ENCODE measurements around the gene PNRC2.
"Not testable (repeated sequence)": the region's sequence is repeated elsewhere in the genome, so short reads cannot be mapped to it uniquely, and the experiment has no call there.

The PNRC2 gene

DNA sequence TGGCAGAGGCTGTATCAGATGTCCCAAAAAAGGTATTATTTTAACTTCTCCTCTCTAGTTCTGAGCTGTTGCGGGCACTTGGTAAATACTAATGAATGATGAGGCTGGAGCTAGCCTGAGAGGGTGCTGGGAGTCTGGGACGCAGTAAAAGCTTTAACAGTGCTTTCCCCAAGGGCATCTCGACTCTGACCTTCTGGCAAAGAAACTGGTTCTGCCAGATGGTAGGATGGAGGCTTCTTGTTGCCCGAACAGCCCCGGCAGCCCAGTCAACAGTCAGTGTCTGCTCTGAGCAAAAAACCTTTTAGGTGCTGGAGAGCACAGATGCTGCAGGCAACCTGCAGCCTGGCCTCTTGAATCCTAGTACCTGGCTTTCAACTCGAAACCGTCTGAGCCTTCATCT is 2.5 kb upstream of the PNRC2 start:
- no peak for DNase-seq

DNA sequence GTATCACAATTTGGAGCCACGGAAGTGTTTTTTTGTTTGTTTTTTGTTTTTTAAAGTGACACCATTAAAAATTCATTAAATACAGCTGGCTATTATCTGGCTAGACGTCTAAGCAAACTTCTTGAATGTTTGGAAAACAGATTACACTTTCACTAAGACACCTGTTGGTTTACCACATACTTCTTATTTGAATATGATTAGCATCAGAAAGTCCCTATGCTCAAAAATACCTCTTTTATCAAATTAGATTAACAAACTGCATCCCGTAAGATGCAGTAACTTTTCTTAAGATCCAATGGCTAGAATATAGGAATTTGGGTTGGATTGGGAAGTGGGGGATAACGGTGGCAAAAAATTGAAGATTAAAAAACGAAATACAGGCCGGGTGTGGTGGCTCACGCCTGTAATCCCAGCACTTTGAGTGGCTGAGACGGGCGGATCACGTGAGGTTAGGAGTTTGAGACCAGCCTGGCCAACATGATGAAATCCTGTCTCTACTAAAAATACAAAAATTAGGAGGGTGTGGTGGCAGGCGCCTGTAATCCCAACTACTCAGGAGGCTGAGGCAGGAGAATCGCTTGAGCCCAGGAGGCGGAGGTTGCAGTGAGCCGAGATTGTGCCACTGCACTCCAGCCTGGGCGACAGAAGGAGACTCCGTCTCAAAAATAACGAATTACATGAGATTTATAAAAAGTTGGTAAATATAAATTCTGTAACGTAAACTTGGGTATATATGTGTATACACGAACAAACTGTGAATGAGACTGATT is 1.4 kb upstream of the PNRC2 start:
- not testable (repeated sequence) for DNase-seq

DNA sequence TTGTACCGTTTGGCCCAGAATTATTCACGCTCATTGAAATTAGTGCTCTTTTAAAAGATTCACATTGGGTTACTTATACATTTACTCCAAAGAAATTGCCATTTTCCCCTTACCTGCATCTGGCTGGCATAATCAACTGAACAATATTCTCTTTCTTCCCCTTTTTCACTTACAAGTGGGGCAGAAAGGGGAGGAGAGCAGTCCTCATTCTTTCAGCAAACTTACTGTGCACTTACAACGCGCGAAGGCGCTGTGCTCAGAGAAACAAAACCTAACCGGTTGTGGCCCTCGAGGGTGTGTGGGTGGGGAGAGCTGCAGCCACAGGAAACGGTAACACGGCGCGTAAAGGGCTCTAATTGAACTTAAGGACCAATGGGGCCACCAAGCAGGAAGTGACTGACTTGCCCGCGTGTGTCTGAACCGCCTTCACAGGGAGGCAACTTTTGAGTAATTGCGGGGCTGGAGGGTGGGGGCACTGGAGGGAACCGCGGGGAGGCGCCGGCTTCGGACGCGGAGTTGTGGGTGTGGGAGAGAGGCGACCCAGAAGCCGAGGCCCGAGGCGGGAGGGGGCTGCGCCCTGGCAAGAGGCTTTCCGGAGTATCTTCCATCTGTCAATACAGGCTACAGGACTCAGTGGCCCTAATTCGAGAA is 693 bp upstream of the PNRC2 start:
- DNase-seq, result peak; percentile 85

DNA sequence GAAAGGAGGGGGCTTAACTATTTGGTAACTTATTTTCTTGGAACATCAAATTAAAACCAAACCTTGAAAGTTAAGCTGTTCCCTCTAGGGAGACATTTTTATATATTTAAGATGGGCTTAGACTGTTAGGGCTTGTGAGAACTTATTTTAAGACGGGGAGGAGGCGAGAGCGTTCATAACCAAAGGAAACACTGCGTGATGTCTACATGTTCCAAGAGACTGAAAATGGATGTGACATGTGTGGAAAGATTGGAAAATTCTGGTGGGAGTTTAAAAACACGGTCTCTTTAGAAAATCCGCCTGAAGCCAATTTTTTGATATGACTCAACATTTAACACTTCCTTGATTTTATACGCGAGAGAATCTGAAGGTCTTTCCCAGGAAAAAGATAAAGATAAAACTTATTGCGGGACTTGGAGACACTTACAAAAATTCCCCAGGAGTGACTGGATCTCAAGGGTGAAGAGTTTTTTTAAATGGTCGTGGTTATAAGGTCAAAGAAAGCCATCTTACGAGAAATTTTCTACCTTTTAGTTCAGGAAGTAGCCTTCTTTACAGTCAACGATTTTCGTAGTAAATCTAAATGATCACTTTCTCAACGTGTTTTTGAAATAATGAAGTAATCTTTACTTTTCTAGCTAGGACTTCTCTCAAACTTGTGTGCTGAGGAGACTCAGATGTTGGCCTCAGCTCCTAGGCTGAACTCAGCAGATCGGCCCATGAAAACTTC is 828 bp downstream of the PNRC2 start:
- peak; percentile 21 for DNase-seq

DNA sequence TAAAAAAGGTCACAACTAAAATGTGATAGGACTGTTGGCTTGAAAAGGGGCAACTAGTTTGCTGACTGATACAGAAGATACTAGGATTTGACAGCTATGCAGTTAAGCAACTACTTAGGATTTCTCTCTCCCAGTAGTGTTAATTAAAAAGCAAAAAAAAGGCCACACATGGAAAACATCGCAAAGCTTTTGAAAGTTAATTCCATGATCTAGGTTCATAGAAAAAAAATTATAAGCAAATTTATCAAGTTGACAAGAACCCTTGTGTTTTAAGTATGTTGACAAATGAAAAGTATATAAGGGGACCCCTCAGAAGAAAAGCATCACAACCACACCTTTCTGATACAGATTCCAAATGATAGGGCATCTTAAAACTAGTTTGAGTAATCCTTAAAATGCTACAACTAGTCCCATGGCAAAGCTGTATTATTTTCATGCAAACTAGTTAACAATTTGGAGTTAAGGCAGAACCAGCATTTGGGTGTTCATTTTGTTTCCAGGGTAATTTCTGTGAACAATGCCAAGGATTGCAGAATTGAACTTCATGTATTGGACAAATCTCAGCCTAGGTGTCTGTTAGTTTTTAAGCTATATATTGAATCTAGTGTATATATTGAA is 4.1 kb downstream of the PNRC2 start:
- DNase-seq, result no peak

DNA sequence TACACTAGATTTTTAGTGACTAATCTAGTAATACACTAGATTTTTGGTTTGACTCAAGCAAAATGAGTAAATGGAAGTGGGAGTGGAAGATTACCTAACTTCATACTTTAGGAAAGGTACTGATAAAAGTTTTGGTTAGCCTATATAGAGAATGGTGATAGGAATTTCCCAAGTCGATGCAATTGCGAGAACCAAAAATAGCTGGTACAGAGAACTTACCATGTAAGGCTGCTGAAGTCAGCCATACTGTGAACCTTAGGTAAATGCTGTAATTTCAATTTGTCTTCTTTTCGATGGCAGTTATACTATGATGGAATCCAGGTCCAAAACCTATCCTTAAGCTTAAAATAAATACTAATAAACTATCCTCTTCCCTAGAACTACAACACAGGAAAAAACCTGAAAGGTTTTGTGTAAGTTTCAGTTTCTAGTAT is 4.6 kb downstream of the PNRC2 start:
- DNase-seq, result no peak

DNA sequence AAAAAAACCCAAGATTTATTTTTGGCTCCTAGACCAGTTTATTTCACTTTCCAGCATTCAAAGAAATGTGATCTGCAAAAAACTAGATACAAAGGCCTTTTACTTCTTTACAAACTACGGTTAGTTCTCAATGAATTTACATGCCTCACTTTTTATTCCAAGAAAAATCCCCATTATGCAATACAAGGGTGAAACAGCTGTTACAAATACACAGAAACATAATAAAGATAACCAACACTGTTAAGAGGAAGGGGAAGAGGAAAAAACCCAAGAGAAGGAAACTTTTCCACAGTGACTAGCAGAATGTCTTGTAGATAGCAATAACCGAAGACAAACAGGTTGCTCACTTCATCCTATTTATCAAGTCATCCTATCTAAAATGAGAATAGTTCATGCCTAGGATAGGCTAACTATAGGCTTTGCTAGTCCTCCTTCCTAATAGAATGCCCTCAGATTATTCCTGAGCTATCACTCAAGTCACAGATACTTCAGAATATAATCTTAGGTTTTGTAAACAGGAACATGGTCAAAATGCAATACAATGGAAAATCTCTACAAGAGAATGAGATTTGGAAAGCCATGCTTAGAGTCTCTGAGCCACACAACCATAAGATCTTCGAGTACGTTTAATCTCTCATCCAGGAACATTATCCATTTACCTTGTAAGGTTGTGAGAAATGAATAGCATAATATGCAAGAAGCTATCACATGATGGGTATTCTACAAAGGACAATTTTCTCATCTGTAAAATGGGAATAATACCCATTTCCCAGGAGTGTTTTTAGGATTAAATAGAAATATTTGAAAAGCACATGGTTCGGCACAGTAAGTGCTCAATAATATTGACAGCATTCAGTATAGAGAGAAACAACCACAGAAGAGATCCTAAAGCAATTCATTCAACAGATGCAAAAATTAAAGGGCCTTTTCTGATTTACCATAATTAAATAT is 5.4 kb downstream of the PNRC2 start:
- DNase-seq, result no peak

DNA sequence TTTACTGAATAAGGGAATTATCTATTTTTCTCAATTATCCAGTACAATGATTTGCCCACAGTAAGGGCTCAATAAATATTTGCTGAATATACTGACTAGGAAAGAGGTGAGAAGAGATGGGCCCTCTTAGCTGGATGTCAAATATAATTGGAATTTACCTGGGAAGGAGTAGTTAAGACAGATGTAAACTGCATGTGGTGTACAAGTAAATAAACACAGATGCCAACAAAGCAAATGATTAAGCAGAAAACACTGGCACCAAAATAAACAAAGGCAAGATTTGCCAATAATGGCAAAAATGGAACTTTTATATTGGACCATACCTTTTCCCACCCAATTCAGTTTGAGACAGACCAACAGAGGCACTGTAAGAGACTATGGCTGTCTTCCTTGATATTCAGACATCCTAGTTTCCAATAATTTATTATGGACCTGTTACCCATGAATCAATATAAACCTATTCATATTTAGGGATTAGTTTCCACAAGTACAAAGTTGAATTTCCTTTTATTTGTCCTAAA is 7.4 kb downstream of the PNRC2 start:
- no peak for DNase-seq

DNA sequence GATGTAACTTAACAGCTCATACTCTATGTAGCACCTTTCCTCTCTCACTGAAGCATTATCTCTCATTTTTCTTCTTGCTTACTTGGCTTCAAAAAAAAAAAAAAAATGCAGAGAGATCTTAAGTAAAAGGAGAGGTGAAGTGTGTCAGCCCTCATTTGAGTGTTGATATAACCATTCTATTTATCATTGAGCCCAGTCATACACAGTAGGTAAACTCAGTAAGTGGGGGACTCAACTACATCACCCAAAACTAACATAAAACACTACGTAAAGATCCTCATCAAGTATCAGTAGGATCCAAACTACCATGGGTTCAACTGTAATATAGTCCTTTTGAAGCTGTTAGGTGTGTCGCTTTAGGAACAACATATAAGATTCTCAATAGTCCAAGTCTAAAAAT is 8.2 kb downstream of the PNRC2 start:
- no peak for DNase-seq

DNA sequence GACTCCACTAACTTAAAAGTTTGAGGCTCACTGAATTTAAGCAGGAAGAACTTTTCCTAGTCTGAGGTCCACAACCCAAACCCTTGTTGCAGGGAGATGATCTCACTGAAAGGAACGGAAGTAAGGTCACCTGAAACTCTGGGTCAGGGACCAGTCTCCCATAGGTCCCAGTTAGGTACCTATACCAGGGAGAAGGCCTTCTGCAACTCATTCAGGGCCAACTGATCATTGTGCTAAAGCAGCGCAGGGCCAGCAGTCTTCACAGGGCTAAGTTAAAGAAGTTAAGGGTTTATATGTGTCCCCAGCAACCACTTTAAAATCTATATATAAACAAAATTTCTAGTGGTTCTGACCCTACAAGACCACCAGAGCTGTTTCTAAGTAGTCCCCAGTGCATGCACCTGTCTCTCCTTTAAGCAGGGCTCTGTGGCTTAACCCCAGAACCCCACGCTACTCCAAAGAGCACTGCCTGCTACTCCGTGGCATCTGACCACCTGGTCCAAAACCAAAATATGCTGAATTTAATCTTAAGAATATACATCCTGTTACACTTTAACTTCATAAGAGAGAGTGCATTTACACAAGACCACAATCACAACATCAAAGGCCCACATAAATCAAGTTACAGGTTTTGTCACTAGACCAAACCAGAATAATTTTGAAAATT is 17.7 kb downstream of the PNRC2 start:
- DNase-seq, result no peak

DNA sequence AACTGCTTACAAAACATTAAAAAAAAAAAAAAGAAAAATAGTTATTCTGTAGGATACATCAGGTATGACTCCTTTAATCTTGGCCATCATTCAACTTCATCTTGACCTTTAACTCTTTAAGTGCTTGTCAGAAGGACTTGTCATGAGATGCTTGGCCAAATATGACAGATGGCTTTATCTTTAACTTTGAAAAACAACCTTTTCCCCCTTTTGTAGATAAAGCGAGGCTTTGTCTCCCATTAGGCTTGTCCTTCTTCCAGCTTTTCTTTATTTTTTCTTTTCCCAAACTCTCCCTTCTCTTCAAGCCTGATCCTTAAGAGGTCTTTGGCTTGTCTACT is 18.2 kb downstream of the PNRC2 start:
- no peak for DNase-seq

DNA sequence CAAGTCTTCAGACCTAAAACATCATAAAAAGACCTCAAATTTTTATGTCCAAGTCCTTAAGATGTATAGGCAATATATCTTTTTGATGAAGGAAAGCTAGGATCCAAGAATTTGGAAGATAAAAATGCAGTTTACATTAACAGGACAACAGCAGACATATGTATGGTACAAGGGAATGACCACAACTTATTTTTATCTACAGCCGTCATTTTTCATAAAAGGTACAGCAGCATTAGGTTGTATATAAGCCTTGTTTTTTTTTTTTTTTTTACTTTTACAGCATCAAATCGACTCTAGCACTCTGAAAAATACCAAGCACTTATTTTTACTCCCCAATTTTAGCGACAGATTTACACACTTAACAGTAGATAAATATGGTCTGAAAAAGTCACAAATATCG is 19.2 kb downstream of the PNRC2 start:
- no peak for DNase-seq

DNA sequence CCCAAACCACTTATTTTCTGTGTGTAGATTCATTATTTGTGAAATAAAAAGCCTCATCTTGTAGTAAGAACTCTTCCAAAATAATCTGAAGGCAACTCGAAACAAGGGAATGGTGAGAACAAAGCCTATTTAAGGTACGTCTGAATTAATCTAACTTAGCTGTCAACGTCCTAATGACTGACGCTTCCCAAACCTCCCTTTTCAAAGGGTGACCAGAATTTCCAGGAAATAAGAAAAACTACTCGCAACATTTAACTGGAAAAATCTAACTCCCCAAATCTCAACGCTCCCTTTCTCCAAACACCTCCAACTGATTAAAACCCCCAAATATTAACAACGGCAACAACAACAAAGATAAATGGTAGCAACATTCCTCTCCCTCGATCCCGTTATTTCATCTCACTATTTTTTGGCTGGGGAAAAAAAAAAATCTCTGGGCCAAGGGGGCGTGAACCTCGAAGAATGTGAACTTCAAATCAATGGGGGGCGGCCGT is 19.8 kb downstream of the PNRC2 start:
- DNase-seq, result no peak

DNA sequence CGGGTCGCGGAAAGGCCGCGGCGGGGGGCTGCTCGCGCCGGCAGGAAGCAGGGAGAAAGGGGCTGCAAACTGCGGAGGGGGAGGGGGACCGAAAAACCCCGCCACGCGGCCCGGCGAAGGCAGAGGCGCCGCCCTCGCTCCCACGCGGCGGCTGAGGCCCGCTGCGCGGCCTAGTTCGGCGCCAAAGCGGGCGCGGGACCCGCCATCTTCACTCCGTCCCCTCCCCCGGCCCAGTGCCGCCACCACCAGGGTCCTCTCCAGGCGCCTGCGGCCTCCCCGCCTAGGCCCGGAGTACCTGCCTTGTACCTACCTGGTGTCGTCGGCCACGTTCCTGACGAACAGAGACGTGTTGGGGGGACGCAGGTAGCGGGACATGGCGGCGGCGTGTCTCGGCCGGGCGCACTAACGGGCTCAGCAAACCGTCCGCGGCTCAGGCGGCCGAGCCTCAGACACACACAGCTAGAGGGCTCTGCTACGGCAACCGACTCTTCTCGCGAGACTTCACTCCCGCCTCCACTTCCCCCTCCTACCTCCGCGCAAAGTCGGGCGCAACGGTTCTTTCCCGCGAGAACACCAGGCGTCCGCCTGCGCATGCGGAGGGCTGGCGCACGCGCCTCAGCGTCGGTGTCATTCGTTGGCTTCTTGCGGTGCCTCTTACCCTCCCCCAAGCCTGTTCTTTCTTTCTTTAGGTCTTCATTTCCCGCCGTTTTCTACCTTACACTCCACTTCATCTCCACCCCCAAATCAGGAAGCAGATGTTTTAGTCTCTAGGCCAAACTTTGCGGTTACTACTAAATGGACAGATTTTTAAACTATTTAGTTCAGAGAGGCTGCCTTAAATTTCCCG is 20.5 kb downstream of the PNRC2 start, which contains the start of gene SRSF10:
Gene SRSF10 (minus strand): TSS at position 447 of the 847 bp plus-strand sequence. CDS start 72 bp downstream, at position 375.
- DNase-seq, result peak; percentile 99

DNA sequence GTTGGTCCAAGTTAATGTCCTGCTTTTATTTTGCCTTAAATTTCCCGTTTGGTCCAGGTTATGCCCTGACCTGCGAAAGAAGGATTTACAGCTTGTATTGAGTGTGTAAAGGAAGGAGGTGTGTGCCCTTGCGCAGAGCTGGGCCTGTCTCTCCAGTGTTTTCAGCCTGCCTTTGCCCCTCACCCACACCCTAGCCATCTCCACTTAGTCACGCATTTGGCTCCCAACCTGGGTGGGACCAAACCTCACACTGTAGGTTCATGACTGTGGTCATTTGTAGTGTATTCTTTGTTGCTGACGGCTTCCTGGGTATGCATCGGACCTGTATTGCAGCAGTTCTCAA is 21.1 kb downstream of the PNRC2 start:
- DNase-seq, result peak; percentile 67

DNA sequence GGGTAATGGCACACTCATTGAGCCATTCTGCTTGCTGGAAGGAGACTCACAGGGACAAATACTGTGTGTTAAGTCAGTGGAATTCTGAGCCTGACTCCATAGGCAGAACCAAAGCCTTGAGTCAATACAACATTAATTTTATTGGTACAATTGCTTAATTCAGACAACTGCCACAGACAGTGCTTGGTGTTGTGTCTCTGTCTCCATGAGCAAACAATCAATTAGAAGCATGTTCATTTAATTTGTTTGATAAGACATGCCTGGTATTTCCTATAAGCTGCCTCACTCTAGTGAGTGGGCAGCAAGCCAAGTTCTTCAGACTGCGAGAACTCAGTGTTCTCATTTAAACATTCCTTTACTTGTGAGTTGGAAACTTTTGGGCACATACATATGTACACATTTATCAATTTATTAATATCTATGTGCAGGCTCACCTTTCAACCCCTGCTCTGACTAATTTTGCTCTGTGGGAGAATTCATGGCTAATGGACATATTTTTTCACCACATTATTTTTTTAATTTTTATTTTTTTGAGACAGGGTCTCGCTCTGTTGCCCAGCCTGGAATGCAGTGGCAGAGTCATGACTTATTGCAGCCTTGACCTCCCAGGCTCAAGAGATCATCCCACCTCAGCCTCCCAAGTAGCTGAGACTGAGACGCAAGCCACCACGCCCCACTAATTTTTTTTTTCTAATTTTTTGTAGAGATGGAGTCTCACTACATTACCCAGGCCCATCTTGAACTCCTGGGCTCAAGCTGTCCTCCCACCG is 25.0 kb downstream of the PNRC2 start:
- peak; percentile 83 for DNase-seq

DNA sequence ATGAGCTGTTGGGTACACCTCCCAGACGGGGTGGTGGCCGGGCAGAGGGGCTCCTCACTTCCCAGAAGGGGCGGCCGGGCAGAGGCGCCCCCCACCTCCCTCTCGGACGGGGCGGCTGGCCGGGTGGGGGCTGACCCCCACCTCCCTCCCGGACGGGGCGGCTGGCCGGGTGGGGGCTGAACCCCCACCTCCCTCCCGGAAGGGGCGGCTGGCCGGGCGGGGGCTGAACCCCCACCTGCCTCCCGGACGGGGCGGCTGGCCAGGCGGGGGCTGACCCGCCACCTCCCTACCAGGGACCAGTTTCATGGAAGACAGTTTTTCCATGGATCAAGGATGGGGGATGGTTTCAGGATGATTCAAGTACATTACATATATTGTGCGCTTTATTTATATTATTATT is 27.4 kb downstream of the PNRC2 start:
- DNase-seq, result not testable (repeated sequence)

DNA sequence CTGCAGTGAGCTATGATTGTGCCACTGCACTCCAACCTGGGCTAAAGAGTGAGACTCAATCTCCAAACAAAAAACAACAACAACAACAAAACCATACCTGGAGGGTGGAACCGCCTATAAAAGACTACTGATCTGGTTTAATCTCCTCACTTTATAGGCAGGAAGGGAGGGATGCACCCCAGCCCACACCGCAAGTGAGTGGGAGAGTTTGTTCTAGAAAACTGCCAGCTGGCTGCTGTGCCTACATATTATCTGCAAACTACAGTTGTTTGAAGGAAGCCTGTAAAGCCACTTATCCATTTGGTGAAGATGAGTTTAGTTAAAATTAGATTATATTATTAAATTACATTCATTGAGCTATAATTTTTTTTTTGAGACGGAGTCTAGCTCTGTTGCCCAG is 29.6 kb downstream of the PNRC2 start:
- DNase-seq, result no peak

DNA sequence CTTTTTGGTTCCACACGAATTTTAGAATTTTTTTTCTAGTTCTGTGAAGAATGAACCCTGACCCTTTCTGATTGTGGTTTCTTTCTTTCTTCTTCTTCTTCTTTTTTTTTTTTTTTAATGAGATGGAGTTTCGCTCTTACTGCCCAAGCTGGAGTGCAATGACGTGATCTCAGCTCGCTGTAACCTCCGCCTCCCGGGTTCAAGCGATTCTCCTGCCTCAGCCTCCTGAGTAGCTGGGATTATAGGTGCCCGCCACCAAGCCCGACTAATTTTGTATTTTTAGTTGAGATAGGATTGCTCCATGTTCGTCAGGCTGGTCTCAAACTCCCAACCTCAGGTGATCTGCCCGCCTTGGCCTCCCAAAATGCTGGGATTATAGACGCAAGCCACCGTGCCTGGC is 32.4 kb downstream of the PNRC2 start:
- DNase-seq, result not testable (repeated sequence)

DNA sequence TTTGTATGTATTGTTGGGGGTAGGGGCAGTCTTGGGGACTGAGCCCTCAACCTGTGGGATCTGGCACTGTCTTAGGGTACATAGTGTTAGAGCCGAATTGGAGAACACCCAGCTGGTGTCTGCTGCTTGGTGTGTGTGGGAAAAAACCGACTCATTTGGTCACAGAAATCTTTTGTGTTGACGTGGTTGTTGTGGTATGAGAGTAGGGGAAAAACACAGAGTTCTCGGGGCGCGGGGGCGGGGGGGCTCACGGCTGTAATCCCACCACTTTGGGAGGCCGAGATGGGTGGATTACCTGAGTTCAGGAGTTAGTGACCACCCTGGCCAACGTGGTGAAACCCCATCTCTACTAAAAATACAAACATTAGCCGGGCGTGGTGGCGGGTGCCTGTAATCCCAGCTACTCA is 35.8 kb downstream of the PNRC2 start:
- no peak for DNase-seq
